ENCODE results near the gene TMX2.

DNA sequence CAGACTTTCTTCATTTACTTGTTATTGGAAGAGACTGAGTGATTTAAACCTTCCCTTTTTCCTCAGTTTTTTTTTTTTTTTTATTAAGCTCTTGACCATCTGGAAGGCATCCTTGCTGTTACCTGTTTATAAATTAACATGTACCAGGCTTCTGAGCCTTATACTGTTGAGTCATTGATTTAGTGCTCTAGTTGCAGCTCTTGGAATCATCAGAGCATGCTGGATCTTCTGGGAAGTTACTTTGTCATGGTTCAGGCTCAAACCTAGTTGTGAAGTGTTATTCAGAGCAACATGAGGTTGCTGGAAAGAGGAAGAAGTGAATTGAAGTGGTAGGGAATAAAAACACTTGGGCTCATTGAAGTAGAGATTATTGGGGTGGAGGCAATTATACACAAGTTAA, 38.1 kb upstream of the TMX2 start:
- TF ChIP-seq, protein P1, sequence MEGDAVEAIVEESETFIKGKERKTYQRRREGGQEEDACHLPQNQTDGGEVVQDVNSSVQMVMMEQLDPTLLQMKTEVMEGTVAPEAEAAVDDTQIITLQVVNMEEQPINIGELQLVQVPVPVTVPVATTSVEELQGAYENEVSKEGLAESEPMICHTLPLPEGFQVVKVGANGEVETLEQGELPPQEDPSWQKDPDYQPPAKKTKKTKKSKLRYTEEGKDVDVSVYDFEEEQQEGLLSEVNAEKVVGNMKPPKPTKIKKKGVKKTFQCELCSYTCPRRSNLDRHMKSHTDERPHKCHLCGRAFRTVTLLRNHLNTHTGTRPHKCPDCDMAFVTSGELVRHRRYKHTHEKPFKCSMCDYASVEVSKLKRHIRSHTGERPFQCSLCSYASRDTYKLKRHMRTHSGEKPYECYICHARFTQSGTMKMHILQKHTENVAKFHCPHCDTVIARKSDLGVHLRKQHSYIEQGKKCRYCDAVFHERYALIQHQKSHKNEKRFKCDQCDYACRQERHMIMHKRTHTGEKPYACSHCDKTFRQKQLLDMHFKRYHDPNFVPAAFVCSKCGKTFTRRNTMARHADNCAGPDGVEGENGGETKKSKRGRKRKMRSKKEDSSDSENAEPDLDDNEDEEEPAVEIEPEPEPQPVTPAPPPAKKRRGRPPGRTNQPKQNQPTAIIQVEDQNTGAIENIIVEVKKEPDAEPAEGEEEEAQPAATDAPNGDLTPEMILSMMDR (optimal IDR thresholded peaks at IDR 0.05 in 1 of 3, IDR thresholded peaks at IDR 0.05 in 1 of 3, conservative IDR thresholded peaks at IDR 0.05 in 1 of 3; ENCODE audit: extremely low read depth in 1 of 3, insufficient read depth in 2 of 3, low read length in 3 of 3) = no peak
- TF ChIP-seq EZH2 (IDR thresholded peaks at IDR 0.05; ENCODE audit: low read length) = no peak

Measured in keratinocyte (primary cell).